Transverse colon (tissue), 4 donors: ENCODE data around the gene TCF7L2.

Experiments
- POLR2AphosphoS5 ChIP-seq, 3 donors: sonication (generic); formaldehyde crosslinking; IDR thresholded peaks; one replicate each; pipeline ENCODE4 v1.6.1; 2016; ENCODE audit warnings: antibody characterized with exemption in 3 of 3
- TF ChIP-seq, protein P1 (sequence below), 5 experiments: fragments of 200-600 bp in 3 of 5; fragments of 450-650 bp in 2 of 5; sonication (generic) in 3 of 5; IDR thresholded peaks; 1 replicate in 2 of 5; 2 replicates in 3 of 5; pipeline ENCODE4 v1.5.1; 2016 to 2017; ENCODE audit warnings: antibody characterized with exemption in 5 of 5, inconsistent platforms in 3 of 5, mild to moderate bottlenecking in 2 of 5, moderate library complexity in 1 of 5

DNA sequence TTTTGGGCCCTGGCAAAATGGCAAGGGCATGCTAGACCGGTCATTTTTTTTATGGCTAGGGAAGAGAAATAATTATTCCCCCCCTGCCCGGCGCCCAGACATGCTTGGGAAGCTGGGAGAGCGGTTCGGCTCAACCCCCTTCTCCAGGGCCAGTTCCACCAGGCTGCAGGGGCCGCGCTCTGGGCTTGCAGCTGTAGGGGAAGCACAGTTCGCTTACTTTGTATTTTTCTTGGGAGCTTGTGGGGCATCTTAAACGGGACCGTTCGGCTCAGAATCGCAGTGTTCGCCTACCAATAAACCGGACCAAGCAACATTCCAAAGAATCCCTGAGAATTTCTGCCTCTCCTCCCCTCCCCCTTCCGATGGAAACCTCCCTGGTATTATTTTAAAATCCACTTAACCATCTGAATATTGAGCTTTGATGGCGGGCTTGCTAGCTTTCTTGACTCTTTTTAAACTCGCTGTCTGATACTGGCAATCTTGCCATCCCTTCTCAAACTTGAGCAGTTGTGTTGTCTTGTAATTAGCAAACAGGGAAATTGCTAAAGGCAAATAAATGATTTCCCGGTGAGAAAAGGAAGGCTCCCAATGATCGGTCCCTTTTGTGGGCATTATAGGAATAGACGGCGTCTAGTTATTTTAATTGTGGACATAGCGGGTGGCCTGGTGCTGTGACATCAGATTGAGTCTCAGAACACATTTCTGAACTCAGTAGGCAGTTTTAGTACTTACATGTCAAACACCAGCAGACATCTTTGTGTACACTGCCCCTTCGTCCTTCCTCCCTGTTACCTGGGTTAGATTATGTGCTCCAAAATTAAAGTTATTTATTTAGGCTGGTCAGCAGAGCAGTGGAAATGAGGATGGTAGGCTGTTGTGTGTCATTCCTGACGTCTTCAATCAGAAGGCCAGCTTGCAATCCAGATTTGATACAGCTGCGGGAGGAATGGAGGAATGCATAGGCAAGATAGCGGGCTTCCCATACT is 3.4 kb downstream of the TCF7L2 start:
- TF ChIP-seq, protein P1, sequence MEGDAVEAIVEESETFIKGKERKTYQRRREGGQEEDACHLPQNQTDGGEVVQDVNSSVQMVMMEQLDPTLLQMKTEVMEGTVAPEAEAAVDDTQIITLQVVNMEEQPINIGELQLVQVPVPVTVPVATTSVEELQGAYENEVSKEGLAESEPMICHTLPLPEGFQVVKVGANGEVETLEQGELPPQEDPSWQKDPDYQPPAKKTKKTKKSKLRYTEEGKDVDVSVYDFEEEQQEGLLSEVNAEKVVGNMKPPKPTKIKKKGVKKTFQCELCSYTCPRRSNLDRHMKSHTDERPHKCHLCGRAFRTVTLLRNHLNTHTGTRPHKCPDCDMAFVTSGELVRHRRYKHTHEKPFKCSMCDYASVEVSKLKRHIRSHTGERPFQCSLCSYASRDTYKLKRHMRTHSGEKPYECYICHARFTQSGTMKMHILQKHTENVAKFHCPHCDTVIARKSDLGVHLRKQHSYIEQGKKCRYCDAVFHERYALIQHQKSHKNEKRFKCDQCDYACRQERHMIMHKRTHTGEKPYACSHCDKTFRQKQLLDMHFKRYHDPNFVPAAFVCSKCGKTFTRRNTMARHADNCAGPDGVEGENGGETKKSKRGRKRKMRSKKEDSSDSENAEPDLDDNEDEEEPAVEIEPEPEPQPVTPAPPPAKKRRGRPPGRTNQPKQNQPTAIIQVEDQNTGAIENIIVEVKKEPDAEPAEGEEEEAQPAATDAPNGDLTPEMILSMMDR (IDR thresholded peaks at IDR 0.05), result no peak
- no peak for TF ChIP-seq POLR2AphosphoS5 (IDR thresholded peaks at IDR 0.05)
